H1 (cell line): Measurements from ENCODE around the gene AGPS. TPM values are rescaled to one million over a fixed set of nuclear protein-coding genes. Genes with fewer than 3 reads are reported as not detected.

Experiments
- CTCF ChIA-PET: fragments of 300-600 bp; sonication (Branson Sonifier 250); formaldehyde crosslinking; loops from one replicate; lab custom pipeline; 2021; ENCODE audit not compliant: partially characterized antibody; lab: Charles Lee
- POLR2A ChIA-PET: fragments of 300-600 bp; sonication (Branson Sonifier 250); formaldehyde crosslinking; loops from one replicate; lab custom pipeline; 2021; ENCODE audit warnings: inconsistent platforms; ENCODE audit not compliant: partially characterized antibody; lab: Charles Lee
- DNase-seq, 2 experiments: peaks; one replicate each; pipeline versions ENCODE4 v3.0.0 to v3.0.0-alpha.2; 2010 to 2022; ENCODE audit warnings: low spot score in 2 of 2, low read depth in 1 of 2, mixed read lengths in 1 of 2
- FAIRE-seq: peaks from 2 replicates; lab custom pipeline; 2011; peaks lifted over from hg19 to GRCh38; lab: Jason Lieb, UNC
- H2AFZ ChIP-seq: 2 replicates; pipeline ENCODE4 v1.8.1; 2012; ENCODE audit warnings: low read length, inconsistent platforms
- H2AK5ac ChIP-seq: 2 replicates; pipeline ENCODE4 v1.6.1; 2013; ENCODE audit warnings: low read depth, low read length
- H2BK120ac ChIP-seq: replicated peaks from 2 replicates; pipeline ENCODE3; 2013; ENCODE audit warnings: low read depth, low read length, inconsistent platforms
- H2BK12ac ChIP-seq: 2 replicates; pipeline ENCODE4 v1.6.1; 2013; ENCODE audit warnings: low read depth, low read length
- H2BK15ac ChIP-seq: 2 replicates; pipeline ENCODE4 v1.6.1; 2013; ENCODE audit warnings: low read length
- H2BK20ac ChIP-seq: 2 replicates; pipeline ENCODE4 v1.6.1; 2013; ENCODE audit warnings: low read length
- H2BK5ac ChIP-seq: 2 replicates; pipeline ENCODE4 v1.6.1; 2013; ENCODE audit warnings: low read depth, low read length
- H3K14ac ChIP-seq: 2 replicates; pipeline ENCODE4 v1.6.1; 2013; ENCODE audit warnings: inconsistent platforms; ENCODE audit not compliant: insufficient read length
- H3K18ac ChIP-seq: 2 replicates; pipeline ENCODE4 v1.6.1; 2013; ENCODE audit warnings: low read length; ENCODE audit errors: extremely low read depth
- H3K23ac ChIP-seq: 2 replicates; pipeline ENCODE4 v1.6.1; 2013; ENCODE audit warnings: inconsistent platforms; ENCODE audit not compliant: insufficient read length
- H3K23me2 ChIP-seq: 2 replicates; pipeline ENCODE4 v1.6.1; 2013; ENCODE audit warnings: low read depth, low read length
- H3K27ac ChIP-seq: 2 replicates; pipeline ENCODE4 v1.6.1; 2011; ENCODE audit warnings: low read depth, low read length, inconsistent platforms
- H3K27me3 ChIP-seq, 4 experiments: replicated peaks in 1 of 4; 1 replicate in 1 of 4; 2 replicates in 3 of 4; pipeline versions ENCODE4 v1.6.1 to v1.8.1; 2011 to 2013; ENCODE audit warnings: low read length in 3 of 4, mild to moderate bottlenecking in 3 of 4, inconsistent platforms in 2 of 4, mixed read lengths in 2 of 4, moderate library complexity in 1 of 4; ENCODE audit not compliant: control insufficient read depth in 3 of 4, insufficient read depth in 3 of 4; ENCODE audit errors: extremely low read depth in 1 of 4
- H3K36me3 ChIP-seq, 4 experiments: 2 replicates each; pipeline versions ENCODE4 v1.6.1 to v1.8.1; 2011 to 2013; ENCODE audit warnings: mild to moderate bottlenecking in 4 of 4, low read length in 3 of 4, moderate library complexity in 2 of 4, control low read depth in 1 of 4, inconsistent platforms in 1 of 4; ENCODE audit not compliant: insufficient read depth in 4 of 4, control insufficient read depth in 2 of 4
- H3K4ac ChIP-seq: replicated peaks from 2 replicates; pipeline ENCODE3; 2013; ENCODE audit warnings: low read length, low read depth, mixed read lengths, inconsistent platforms; ENCODE audit not compliant: insufficient read length
- H3K4me1 ChIP-seq, 4 experiments: replicated peaks in 1 of 4; 1 replicate in 1 of 4; 2 replicates in 3 of 4; pipeline versions ENCODE4 v1.6.1 to v1.8.1; 2011 to 2013; ENCODE audit warnings: low read length in 3 of 4, inconsistent platforms in 2 of 4, mixed read lengths in 1 of 4; ENCODE audit not compliant: insufficient read depth in 4 of 4, control insufficient read depth in 3 of 4
- H3K4me2 ChIP-seq, 2 experiments: 2 replicates each; pipeline versions ENCODE4 v1.6.1 to v1.8.1; 2011 to 2013; ENCODE audit warnings: low read depth in 2 of 2, low read length in 2 of 2, control low read depth in 1 of 2, inconsistent platforms in 1 of 2, mild to moderate bottlenecking in 1 of 2; ENCODE audit not compliant: insufficient read depth in 1 of 2
- H3K4me3 ChIP-seq, 4 experiments: fragments of 200-600, 300-600 bp in 1 of 4; sonication (generic), shearing (Covaris generic), sonication (Bioruptor Twin) in 1 of 4; 2 replicates each; pipeline versions ENCODE4 v1.5.1 to v1.8.1; 2011 to 2016; ENCODE audit warnings: low read length in 4 of 4, low read depth in 3 of 4, control low read depth in 2 of 4, inconsistent platforms in 2 of 4, mild to moderate bottlenecking in 2 of 4, mixed read lengths in 1 of 4, moderate library complexity in 1 of 4; ENCODE audit not compliant: insufficient read depth in 2 of 4; ENCODE audit errors: extremely low read depth in 1 of 4
- H3K56ac ChIP-seq: replicated peaks from 2 replicates; pipeline ENCODE3; 2013; ENCODE audit warnings: low read depth, mild to moderate bottlenecking, mixed read lengths, low read length, inconsistent platforms; ENCODE audit not compliant: insufficient read length
- H3K79me1 ChIP-seq: 2 replicates; pipeline ENCODE4 v1.6.1; 2013; ENCODE audit warnings: low read depth, low read length, control low read depth
- H3K79me2 ChIP-seq, 2 experiments: 2 replicates each; pipeline versions ENCODE4 v1.6.1 to v1.8.1; 2012 to 2013; ENCODE audit warnings: low read length in 2 of 2, mild to moderate bottlenecking in 2 of 2, inconsistent platforms in 1 of 2; ENCODE audit not compliant: insufficient read depth in 2 of 2, control insufficient read depth in 1 of 2
- H3K9ac ChIP-seq, 4 experiments: replicated peaks in 1 of 4; 1 replicate in 1 of 4; 2 replicates in 3 of 4; pipeline versions ENCODE4 v1.6.1 to v1.8.1; 2011 to 2013; ENCODE audit warnings: low read depth in 3 of 4, low read length in 3 of 4, control low read depth in 2 of 4, mild to moderate bottlenecking in 2 of 4, moderate library complexity in 2 of 4, inconsistent platforms in 1 of 4; ENCODE audit errors: extremely low read depth in 1 of 4
- H3K9me3 ChIP-seq, 2 experiments: 2 replicates each; pipeline versions ENCODE4 v1.6.1 to v1.8.1; 2012 to 2013; ENCODE audit warnings: mild to moderate bottlenecking in 2 of 2, moderate library complexity in 2 of 2, control low read depth in 1 of 2, inconsistent platforms in 1 of 2, low read depth in 1 of 2, low read length in 1 of 2, mixed read lengths in 1 of 2; ENCODE audit not compliant: insufficient read depth in 2 of 2
- H4K20me1 ChIP-seq, 2 experiments: replicated peaks in 1 of 2; 2 replicates each; pipeline versions ENCODE3 to v1.8.1; 2011 to 2013; ENCODE audit warnings: inconsistent platforms in 2 of 2, low read length in 2 of 2, mild to moderate bottlenecking in 1 of 2; ENCODE audit not compliant: insufficient read depth in 2 of 2, control insufficient read depth in 1 of 2
- H4K5ac ChIP-seq: 2 replicates; pipeline ENCODE4 v1.6.1; 2013; ENCODE audit warnings: low read length, low read depth, mixed read lengths, inconsistent platforms; ENCODE audit not compliant: insufficient read length
- H4K8ac ChIP-seq: 2 replicates; pipeline ENCODE4 v1.8.0; 2013; ENCODE audit warnings: mild to moderate bottlenecking, moderate library complexity, low read length, inconsistent platforms; ENCODE audit not compliant: insufficient read depth; ENCODE audit errors: extremely low read depth
- H4K91ac ChIP-seq: replicated peaks from 2 replicates; pipeline ENCODE3; 2013; ENCODE audit warnings: low read length, mixed read lengths, inconsistent platforms; ENCODE audit not compliant: insufficient read length
- BACH1 ChIP-seq: IDR thresholded peaks from 2 replicates; pipeline ENCODE4 v1.6.1; 2012; ENCODE audit warnings: low read length, improper control_type of control experiment
- CHD2 ChIP-seq: IDR thresholded peaks from 2 replicates; pipeline ENCODE4 v1.6.1; 2012; ENCODE audit warnings: low read length, improper control_type of control experiment
- NANOG ChIP-seq: IDR thresholded peaks from 2 replicates; pipeline ENCODE4 v1.6.1; 2011; ENCODE audit warnings: low read length, low read depth, mild to moderate bottlenecking, inconsistent platforms; ENCODE audit not compliant: insufficient read depth, poor library complexity, severe bottlenecking
- NRF1 ChIP-seq: IDR thresholded peaks from 2 replicates; pipeline ENCODE4 v1.6.1; 2011; ENCODE audit warnings: mild to moderate bottlenecking, low read depth, low read length, improper control_type of control experiment
- POU5F1 ChIP-seq: IDR thresholded peaks from 2 replicates; pipeline ENCODE4 v1.6.1; 2011; ENCODE audit warnings: low read depth, mild to moderate bottlenecking, low read length, moderate library complexity
- RFX5 ChIP-seq: IDR thresholded peaks from 2 replicates; pipeline ENCODE4 v1.6.1; 2011; ENCODE audit warnings: low read depth, low read length, improper control_type of control experiment, borderline replicate concordance
- SP1 ChIP-seq: IDR thresholded peaks from 2 replicates; pipeline ENCODE4 v1.6.1; 2011; ENCODE audit warnings: low read depth, low read length
- SP4 ChIP-seq: IDR thresholded peaks from 2 replicates; pipeline ENCODE4 v1.6.1; 2012; ENCODE audit warnings: low read length, inconsistent platforms
- TAF1 ChIP-seq: IDR thresholded peaks from 2 replicates; pipeline ENCODE4 v1.6.1; 2011; ENCODE audit warnings: mild to moderate bottlenecking, low read depth, low read length
- TAF7 ChIP-seq: optimal IDR thresholded peaks from 2 replicates; pipeline ENCODE3; 2011; ENCODE audit warnings: low read depth, mild to moderate bottlenecking, inconsistent platforms, low read length, moderate library complexity, borderline replicate concordance
- WGBS, 2 experiments: shearing (Covaris generic) in 1 of 2; methylation state at CpG; one replicate each; pipeline versions ENCODE4 v1.1.6 to v1.1.7; 2013 to 2015; ENCODE audit warnings: low lambda C conversion rate in 2 of 2, mixed read lengths in 2 of 2, inconsistent platforms in 1 of 2, low coverage in 1 of 2, missing lambda C conversion rate in 1 of 2; ENCODE audit not compliant: insufficient replicate concordance in 2 of 2, insufficient coverage in 1 of 2, insufficient read length in 1 of 2; ENCODE audit errors: extremely low coverage in 1 of 2, missing lambda C conversion rate in 1 of 2; 5-methylcytosine and 5-hydroxymethylcytosine counted together
- polyA plus RNA-seq, 7 experiments: library from polyadenylated mRNA; depleted of rRNA in 3 of 7; stranded (reverse) in 5 of 7; unstranded in 2 of 7; fragments of >200 nt in 5 of 7; fragments of 200-250 nt in 2 of 7; gene quantifications; 1 replicate in 5 of 7; 2 replicates in 1 of 7; 4 replicates in 1 of 7; pipeline versions ENCODE4 v1.2.1 to v1.2.3, GENCODE V29; 2011 to 2013; ENCODE audit warnings: missing spikeins in 2 of 7, mixed read lengths in 2 of 7
- total RNA-seq: library from RNA; stranded (reverse); fragmentation: NEBNext Ultra II Directional; extraction: Animal tissue kit (Norgen Biotek cat#: 25700); gene quantifications from 2 replicates; pipeline ENCODE4 v1.2.1, GENCODE V29; 2021
- TF ChIP-seq, protein P1 (sequence below), 3 experiments: IDR thresholded peaks; 1 replicate in 2 of 3; 2 replicates in 1 of 3; pipeline versions ENCODE4 v1.5.1 to v1.6.1; 2011; ENCODE audit warnings: low read length in 3 of 3, mild to moderate bottlenecking in 3 of 3, inconsistent platforms in 2 of 3, low read depth in 1 of 3, moderate library complexity in 1 of 3; ENCODE audit not compliant: insufficient read depth in 1 of 3; ENCODE audit errors: control extremely low read depth in 1 of 3
- TF ChIP-seq, protein P2 (sequence below): IDR thresholded peaks from 2 replicates; pipeline ENCODE4 v1.6.1; 2012; ENCODE audit warnings: inconsistent platforms

The AGPS gene
- total and polyA plus RNA-seq, 2 of the 8 experiments (the other 6 are each of a cell fraction or from before 2014, with no cell fraction given), result 7.3 to 57.8 TPM

DNA sequence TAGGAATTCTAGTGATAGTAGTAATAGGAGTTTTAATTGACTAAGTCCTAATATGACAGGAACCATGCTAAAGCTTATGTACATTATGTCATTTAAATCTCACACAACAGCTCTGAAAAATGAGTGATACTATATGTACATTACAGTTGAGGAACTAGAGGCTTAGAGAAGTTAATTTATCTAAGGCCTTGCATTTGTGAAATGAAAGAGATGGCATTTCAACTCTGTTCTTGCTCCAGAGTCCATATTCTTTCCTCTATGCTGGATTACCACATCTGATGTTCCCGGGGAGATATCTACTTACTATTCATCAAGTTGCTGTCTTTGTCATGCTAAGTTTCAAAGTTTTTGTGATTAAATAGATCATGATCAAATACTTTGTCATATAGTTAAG is 5.7 kb downstream of the AGPS start:
- Histone ChIP-seq H4K8ac (no peak overlapping the region), H2AFZ (no peak overlapping the region), H4K20me1 (peaks cover 1 to 2% of the 10 kb centered on the region in 2 experiments), H4K91ac (no peak overlapping the region), H3K23me2 (peaks cover 2% of the 10 kb centered on the region; the same call in 1 of the 2 replicates), H3K9ac (no peak overlapping the region), H2BK12ac (no peak overlapping the region), H2BK20ac (no peak overlapping the region), H2BK5ac (no peak overlapping the region), H3K36me3 (no peaks in the 10 kb centered on the region), H3K4ac (no peak overlapping the region), H3K56ac (no peak overlapping the region), H3K27me3 (no peaks in the 10 kb centered on the region), H3K79me2 (peaks cover 0 to 95% of the 10 kb centered on the region in 2 experiments; a peak in 3 of 4 replicates), H2BK15ac (no peak overlapping the region), H3K27ac (no peak overlapping the region), H3K4me2 (no peak overlapping the region), H3K79me1 (0 out of 2 replicates have a peak, but pooled peaks cover 2% of the 10 kb centered on the region), H3K14ac (no peak overlapping the region), H3K23ac (no peak overlapping the region), H4K5ac (no peak overlapping the region), H3K4me3 (no peak overlapping the region), H3K9me3 (no peaks in the 10 kb centered on the region), H2BK120ac (no peak overlapping the region), H3K4me1 (peaks cover 0 to 2% (median 0%) of the 10 kb centered on the region in 4 experiments; a peak in 1 of 7 replicates), H3K18ac (no peak overlapping the region), H2AK5ac (no peak overlapping the region)
- POLR2A ChIA-PET, result interaction anchor here (0.7 kb wide), 1 partner anchor 35 kb away, joined by 3 read pairs; no protein-coding TSS in a partner anchor
- 91% methylated on average over 1 of the region's 1 CpG; no CpG with 5 or more reads in 1 of the 2 experiments for WGBS, 2 experiments
- CTCF ChIA-PET, result interaction anchor here (0.8 to 1.0 kb wide), 4 partner anchors 17 to 234 kb away, joined by 3 read pairs; no protein-coding TSS in a partner anchor
- no peak for DNase-seq
- FAIRE-seq, result no peak
- TF ChIP-seq, protein P1, sequence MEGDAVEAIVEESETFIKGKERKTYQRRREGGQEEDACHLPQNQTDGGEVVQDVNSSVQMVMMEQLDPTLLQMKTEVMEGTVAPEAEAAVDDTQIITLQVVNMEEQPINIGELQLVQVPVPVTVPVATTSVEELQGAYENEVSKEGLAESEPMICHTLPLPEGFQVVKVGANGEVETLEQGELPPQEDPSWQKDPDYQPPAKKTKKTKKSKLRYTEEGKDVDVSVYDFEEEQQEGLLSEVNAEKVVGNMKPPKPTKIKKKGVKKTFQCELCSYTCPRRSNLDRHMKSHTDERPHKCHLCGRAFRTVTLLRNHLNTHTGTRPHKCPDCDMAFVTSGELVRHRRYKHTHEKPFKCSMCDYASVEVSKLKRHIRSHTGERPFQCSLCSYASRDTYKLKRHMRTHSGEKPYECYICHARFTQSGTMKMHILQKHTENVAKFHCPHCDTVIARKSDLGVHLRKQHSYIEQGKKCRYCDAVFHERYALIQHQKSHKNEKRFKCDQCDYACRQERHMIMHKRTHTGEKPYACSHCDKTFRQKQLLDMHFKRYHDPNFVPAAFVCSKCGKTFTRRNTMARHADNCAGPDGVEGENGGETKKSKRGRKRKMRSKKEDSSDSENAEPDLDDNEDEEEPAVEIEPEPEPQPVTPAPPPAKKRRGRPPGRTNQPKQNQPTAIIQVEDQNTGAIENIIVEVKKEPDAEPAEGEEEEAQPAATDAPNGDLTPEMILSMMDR (IDR thresholded peaks at IDR 0.05; ENCODE audit: control extremely low read depth in 1 of 3, insufficient read depth in 1 of 3, low read depth in 1 of 3, low read length in 3 of 3), result no peak
- TF ChIP-seq TAF1 (no peak), CHD2 (no peak), RFX5 (no peak), SP1 (no peak), BACH1 (no peak), NANOG (no peak), POU5F1 (no peak), TAF7 (no peak), NRF1 (no peak), SP4 (no peak)
- TF ChIP-seq, protein P2, sequence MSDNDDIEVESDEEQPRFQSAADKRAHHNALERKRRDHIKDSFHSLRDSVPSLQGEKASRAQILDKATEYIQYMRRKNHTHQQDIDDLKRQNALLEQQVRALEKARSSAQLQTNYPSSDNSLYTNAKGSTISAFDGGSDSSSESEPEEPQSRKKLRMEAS, result no peak
